Osteocyte (in vitro differentiated cells): ENCODE data around the gene ACE. TPM values are rescaled to one million over a fixed set of nuclear protein-coding genes. Genes with fewer than 3 reads are reported as not detected.

Experiments used
- DNase-seq: peaks from one replicate; pipeline ENCODE4 v3.0.0; 2021; ENCODE audit warnings: mixed read lengths; ENCODE audit not compliant: unreplicated experiment; ENCODE audit errors: extremely low spot score
- H3K27ac Mint-ChIP-seq: one replicate; pipeline ENCODE4 v1.8.0; 2021; ENCODE audit warnings: mild to moderate bottlenecking, mixed read lengths; ENCODE audit not compliant: unreplicated experiment
- H3K27me3 Mint-ChIP-seq: one replicate; pipeline ENCODE4 v1.8.0; 2021; ENCODE audit warnings: mixed read lengths; ENCODE audit not compliant: unreplicated experiment
- H3K36me3 Mint-ChIP-seq: one replicate; pipeline ENCODE4 v1.8.0; 2021; ENCODE audit warnings: mixed read lengths; ENCODE audit not compliant: unreplicated experiment
- H3K4me1 Mint-ChIP-seq: one replicate; pipeline ENCODE4 v1.8.0; 2021; ENCODE audit warnings: mixed read lengths; ENCODE audit not compliant: unreplicated experiment
- H3K4me3 Mint-ChIP-seq: one replicate; pipeline ENCODE4 v1.8.0; 2021; ENCODE audit warnings: mild to moderate bottlenecking, moderate library complexity, mixed read lengths; ENCODE audit not compliant: unreplicated experiment
- H3K9me3 Mint-ChIP-seq: one replicate; pipeline ENCODE4 v1.8.0; 2021; ENCODE audit warnings: mixed read lengths; ENCODE audit not compliant: unreplicated experiment
- CTCF ChIP-seq: fragments of 200-600 bp; sonication (generic); IDR thresholded peaks from 2 replicates; pipeline ENCODE4 v1.5.0; 2021; ENCODE audit warnings: antibody characterized with exemption, mild to moderate bottlenecking, moderate library complexity
- total RNA-seq: library from RNA; stranded (reverse); gene quantifications from 2 replicates; pipeline ENCODE4 v1.2.1, GENCODE V29; 2021

ACE gene
- total RNA-seq, 1 donor from 2014 or later, result 1.1 TPM

DNA sequence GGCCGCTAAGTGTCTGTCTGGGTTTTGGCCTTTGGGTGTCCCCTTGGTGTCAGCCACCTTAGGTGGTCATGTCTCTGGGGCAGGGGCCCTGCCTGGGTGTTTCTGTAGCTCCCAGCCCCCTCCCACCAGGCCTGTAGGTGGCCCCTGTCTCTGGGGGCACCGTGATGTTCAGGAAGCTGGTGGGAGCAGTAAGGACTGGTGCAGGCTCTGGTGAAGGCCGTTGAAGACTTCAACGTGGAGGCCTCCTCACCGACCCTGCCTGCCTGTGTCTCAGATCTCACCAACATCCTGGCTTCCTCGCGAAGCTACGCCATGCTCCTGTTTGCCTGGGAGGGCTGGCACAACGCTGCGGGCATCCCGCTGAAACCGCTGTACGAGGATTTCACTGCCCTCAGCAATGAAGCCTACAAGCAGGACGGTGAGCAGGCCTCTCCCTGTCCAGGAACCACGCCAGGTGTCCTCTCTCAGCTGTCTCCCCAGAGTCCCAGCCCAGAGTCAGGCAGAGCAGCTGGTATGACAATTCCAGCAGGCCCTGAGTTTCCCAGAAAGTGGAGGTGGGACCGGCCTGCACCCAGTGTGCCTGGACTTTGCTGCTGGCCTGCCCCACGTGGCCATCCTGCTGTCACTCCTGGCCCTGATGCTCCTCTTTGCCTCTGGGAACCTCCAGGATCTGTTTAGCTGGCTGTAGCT, 2.8 kb downstream of the ACE start:
- Mint-ChIP-seq H3K27me3 (peaks cover 11% of the 10 kb centered on the region), H3K4me3 (no peak overlapping the region), H3K27ac (no peak overlapping the region), H3K36me3 (no peaks in the 10 kb centered on the region), H3K4me1 (peaks cover 13% of the 10 kb centered on the region), H3K9me3 (no peaks in the 10 kb centered on the region)
- DNase-seq, result no peak
- no peak for TF ChIP-seq CTCF

DNA sequence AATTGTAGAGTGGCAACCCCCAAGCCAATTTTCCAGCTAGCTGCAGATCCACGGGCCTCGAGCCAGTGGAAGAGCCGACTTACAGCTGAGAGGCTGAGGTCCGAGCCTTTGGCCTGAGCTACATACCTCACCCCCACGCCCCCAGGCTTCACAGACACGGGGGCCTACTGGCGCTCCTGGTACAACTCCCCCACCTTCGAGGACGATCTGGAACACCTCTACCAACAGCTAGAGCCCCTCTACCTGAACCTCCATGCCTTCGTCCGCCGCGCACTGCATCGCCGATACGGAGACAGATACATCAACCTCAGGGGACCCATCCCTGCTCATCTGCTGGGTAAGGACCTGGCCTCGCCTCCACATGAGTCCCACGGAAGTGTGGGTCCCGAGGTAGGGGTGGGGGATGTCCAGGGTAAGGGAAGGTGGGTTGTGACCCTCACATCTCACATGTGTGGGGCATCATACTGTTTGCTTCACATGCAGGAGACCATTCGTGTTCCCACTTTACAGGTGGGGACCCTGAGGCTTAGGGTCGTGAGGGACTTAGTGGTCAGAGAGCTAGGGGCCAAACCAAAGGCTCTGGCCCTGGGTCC, 3.4 kb downstream of the ACE start:
- Mint-ChIP-seq H3K27me3 (peaks cover 5% of the 10 kb centered on the region), H3K4me3 (no peak overlapping the region)
- no peak for TF ChIP-seq CTCF

DNA sequence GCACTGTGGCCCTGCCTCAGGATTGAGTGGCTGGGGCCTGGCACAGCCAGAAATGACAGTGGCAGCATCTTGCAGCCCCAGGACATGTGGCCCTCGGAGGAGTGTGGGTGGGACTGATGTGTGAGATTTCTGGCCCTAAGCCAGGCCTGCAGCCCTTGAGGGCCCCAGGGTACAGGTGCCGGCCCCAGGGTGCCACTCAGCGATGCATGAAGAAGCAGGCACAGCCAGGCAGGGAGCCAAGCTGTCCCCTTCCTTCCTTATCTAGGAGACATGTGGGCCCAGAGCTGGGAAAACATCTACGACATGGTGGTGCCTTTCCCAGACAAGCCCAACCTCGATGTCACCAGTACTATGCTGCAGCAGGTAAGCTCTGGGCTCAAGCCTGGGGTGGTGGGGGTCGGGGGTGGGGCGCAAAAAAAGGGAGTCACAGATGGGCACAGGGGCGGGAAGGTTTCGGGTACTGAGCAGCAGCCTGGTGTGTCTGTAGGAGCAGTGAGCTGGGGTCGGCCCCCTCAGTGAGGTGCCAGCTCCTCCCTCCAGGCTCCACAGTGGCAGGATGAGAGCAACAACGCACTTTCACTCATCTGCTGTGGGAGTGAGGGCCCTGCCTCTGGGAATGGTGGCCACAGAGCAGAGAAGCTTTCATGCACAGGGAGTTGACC, 4.1 kb downstream of the ACE start:
- no peak for TF ChIP-seq CTCF
- peaks cover 2% of the 10 kb centered on the region for H3K27me3 Mint-ChIP-seq
- H3K9me3 Mint-ChIP-seq, result no peaks in the 10 kb centered on the region
- no peak overlapping the region for H3K4me3 Mint-ChIP-seq
- peaks cover 13% of the 10 kb centered on the region for H3K4me1 Mint-ChIP-seq
- H3K27ac Mint-ChIP-seq, result no peak overlapping the region
- no peaks in the 10 kb centered on the region for H3K36me3 Mint-ChIP-seq
- no peak for DNase-seq

More for the DNA sequence above, 3.4 kb downstream of the ACE start:
- no peak for DNase-seq
- Mint-ChIP-seq H3K9me3 (no peaks in the 10 kb centered on the region), H3K36me3 (no peaks in the 10 kb centered on the region), H3K4me1 (peaks cover 13% of the 10 kb centered on the region), H3K27ac (no peak overlapping the region)

- Mint-ChIP-seq H3K27me3 (peaks cover 2% of the 10 kb centered on the region), H3K36me3 (no peaks in the 10 kb centered on the region), H3K27ac (no peak overlapping the region), H3K4me3 (no peak overlapping the region), H3K9me3 (no peaks in the 10 kb centered on the region), H3K4me1 (peaks cover 13% of the 10 kb centered on the region)
- DNase-seq, result no peak
- no peak for TF ChIP-seq CTCF
Measured at GRCh38 chr17:63481488-63481870, 4.6 kb downstream of the ACE start.

DNA sequence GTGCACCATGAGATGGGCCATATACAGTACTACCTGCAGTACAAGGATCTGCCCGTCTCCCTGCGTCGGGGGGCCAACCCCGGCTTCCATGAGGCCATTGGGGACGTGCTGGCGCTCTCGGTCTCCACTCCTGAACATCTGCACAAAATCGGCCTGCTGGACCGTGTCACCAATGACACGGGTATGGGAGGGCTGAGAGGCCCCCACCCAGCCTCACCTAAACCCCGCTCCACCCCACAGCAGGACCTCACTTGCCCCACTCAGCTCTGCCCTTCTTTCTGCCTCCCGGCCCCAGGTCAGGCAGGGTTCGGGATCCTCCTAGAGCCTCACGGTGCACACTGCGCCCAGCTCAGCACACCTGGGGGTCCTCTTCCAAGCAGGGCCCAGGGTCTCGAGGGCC, 5.6 kb downstream of the ACE start:
- Mint-ChIP-seq H3K9me3 (no peaks in the 10 kb centered on the region), H3K36me3 (no peaks in the 10 kb centered on the region), H3K4me3 (no peak overlapping the region), H3K27ac (no peak overlapping the region), H3K27me3 (peaks cover 6% of the 10 kb centered on the region), H3K4me1 (peaks cover 12% of the 10 kb centered on the region)
- no peak for TF ChIP-seq CTCF
- no peak for DNase-seq
